Pancreas (tissue), 10 donors: Measurements from ENCODE around the gene HADHA. TPM values are rescaled to one million over a fixed set of nuclear protein-coding genes. Genes with fewer than 3 reads are reported as not detected.

Experiments used
- ATAC-seq, 4 donors: fragments of 200-7000 bp; cut with Tn5 transposase; one replicate each; pipeline versions ENCODE4 v1.8.0 to v1.9.1; 2020; ENCODE audit warnings: mild to moderate bottlenecking in 4 of 4, moderate library complexity in 4 of 4
- DNase-seq, 6 donors: peaks; one replicate each; pipeline ENCODE4 v3.0.0-alpha.2; 2020
- FAIRE-seq: peaks from 2 replicates; lab custom pipeline; 2012; peaks lifted over from hg19 to GRCh38; lab: Jason Lieb, UNC
- H3K27ac ChIP-seq, 4 donors: fragments of 200-600 bp; sonication (generic); 1 replicate in 3 of 4; 2 replicates in 1 of 4; pipeline versions ENCODE4 v1.5.0 to v1.8.0; 2020
- H3K27me3 ChIP-seq, 4 donors: fragments of 200-600 bp; one replicate each; pipeline ENCODE4 v1.8.0; 2021
- H3K36me3 ChIP-seq, 3 donors: fragments of 200-600 bp; sonication (generic) in 1 of 3; one replicate each; pipeline versions ENCODE4 v1.5.0 to v1.8.0; 2020 to 2021
- H3K4me1 ChIP-seq, 3 donors: fragments of 200-600 bp; one replicate each; pipeline ENCODE4 v1.8.0; 2021
- H3K4me3 ChIP-seq, 4 donors: fragments of 200-600 bp; sonication (generic) in 2 of 4; one replicate each; pipeline versions ENCODE4 v1.5.0 to v1.8.0; 2020 to 2021
- H3K9me3 ChIP-seq, 4 donors: fragments of 200-600 bp; one replicate each; pipeline ENCODE4 v1.8.0; 2021
- WGBS, 2 donors: extraction: QIAGEN DNeasy Blood & Tissue Kit; methylation state at CpG; one replicate each; pipeline ENCODE4 v1.1.7; 2013; 5-methylcytosine and 5-hydroxymethylcytosine counted together
- intact Hi-C, 3 donors: fragments of 100-400 bp; cut with DNase I; formaldehyde crosslinking; loops; one replicate each; pipeline versions ENCODE4 v1.11.1 to v1.14.2; 2022
- polyA plus RNA-seq, 2 donors: library from polyadenylated mRNA; stranded (reverse); fragments of 200-250 nt; gene quantifications; one replicate each; pipeline ENCODE4 v1.2.3, GENCODE V29; 2013
- total RNA-seq, 6 donors: library from RNA; stranded (reverse); fragmentation: NEBNext Ultra II Directional in 4 of 6; extraction: Animal tissue kit (Norgen Biotek cat#: 25700) in 4 of 6; gene quantifications; one replicate each; pipeline versions ENCODE4 v1.2.1 to v1.2.4, GENCODE V29; 2021 to 2023
- TF ChIP-seq, protein P1 (sequence below), 4 donors: fragments of 200-600 bp; sonication (generic) in 3 of 4; IDR thresholded peaks; one replicate each; pipeline versions ENCODE4 v1.5.0 to v1.8.0; 2021; ENCODE audit warnings: antibody characterized with exemption in 4 of 4
- donor health status: healthy with polysubstance abuse.
- donor health status: DM: no; HTN: no; CAD: no; lungs with moderate emphysema.
- donor health status: DM: no; HTN: no; CAD: no.
- donor health status: control.
- donor health status: control.
- donor health status: Bipolar disorder and iron deficiency.
- donor health status: DM: yes; HTN: yes; CAD: no.
- donor health status: DM: no; HTN: no; CAD: no.
- donor health status: DM: no; HTN: no; CAD: no.
- donor health status: DM: yes; HTN: yes; CAD: no.

Gene HADHA
- total and polyA plus RNA-seq, 8 donors = 32.1 to 89.6 (median 67.6) TPM

DNA sequence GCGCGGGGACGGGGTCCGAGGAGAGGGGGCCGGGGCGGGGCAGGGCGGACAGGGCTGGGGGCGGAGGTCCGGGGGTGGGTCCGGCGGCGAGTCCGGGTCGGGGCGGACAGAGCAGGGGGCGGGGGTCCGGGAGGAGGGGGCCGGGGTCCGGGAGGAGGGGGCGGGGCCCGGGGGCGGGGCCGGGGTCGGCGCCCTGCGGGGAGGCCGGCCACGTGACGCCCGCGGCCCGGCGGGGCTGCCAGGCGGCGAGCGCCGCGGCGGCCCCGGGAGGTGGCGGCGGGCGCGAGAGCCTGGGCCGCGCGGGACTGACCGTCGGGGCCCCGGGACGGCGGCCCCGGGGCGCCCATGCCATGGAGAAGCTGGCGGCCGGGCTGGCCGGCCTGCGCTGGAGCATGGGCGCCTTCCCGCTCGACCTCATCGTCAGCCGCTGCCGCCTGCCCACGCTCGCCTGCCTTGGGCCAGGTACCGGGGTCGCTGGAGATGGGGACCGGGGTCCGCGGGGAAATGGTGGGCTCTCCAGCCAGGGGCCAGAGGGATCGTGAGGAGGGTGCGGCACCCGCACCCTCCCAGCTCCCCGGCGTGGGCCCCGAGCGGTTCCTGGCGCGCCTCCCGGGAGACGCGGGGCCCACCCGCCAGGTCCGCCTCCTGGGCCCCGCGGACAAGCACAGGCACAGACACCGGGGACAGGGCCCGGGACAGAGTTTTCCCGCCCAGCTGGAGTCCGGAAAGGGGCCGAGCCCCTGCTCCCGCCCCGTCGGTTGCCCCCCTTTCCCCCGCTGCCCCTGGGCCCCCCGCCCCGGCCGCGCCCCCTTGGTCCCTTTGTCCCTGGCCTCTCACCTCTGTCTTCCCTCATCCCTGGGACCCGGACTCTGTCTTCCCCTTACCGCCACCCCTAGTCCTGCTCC lies 71.3 kb downstream of the HADHA start, which contains the start of gene GAREM2:
TSS of gene GAREM2 (plus strand) at position 218 of the 905 bp plus-strand sequence. CDS start at position 351, 133 bp downstream.
- ATAC-seq (peak; percentile 17 to 59 (median 50)), FAIRE-seq (no peak)

DNA sequence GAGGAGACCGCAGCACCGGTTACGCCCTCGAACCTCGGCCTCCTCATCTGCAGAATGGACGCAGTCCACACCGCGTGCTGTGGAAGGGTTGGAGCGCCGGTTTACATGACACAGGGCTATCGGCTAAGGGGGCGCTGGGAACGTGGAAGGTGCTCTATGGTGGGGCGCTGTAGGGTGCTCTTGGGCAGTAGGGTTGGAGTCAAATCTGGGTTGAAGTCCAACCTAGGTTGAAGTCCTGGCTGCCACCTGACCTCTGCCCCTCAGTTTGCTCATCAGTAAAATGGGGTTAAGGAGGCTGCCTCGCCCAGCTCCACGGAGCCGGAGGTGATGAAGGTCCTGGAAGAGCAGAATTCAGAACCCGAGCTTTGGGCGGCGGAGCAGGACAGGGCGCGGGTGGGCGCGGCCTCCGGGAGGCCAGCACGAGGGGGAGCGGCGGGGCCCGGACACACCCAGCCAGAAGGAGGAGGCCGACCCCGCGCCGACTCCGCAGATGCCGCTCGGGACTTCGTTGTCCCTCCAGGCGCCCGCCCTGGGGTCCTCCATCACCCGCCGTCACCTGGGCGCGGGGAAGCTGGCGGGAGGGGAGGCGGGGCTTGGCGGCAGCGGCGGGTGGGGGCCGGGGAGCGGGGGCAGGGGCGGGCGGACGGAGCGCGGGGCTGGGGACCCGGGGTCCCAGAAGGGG lies 72.1 kb downstream of the HADHA start:
- Histone ChIP-seq H3K4me3 (peak overlapping the region in 2 of 4 donors; percentile 12 to 25), H3K9me3 (no peaks in the 10 kb centered on the region), H3K36me3 (no peaks in the 10 kb centered on the region), H3K27me3 (no peaks in the 10 kb centered on the region), H3K27ac (no peak overlapping the region), H3K4me1 (peaks cover 0 to 6% (median 4%) of the 10 kb centered on the region in 3 donors)
- TF ChIP-seq, protein P1, sequence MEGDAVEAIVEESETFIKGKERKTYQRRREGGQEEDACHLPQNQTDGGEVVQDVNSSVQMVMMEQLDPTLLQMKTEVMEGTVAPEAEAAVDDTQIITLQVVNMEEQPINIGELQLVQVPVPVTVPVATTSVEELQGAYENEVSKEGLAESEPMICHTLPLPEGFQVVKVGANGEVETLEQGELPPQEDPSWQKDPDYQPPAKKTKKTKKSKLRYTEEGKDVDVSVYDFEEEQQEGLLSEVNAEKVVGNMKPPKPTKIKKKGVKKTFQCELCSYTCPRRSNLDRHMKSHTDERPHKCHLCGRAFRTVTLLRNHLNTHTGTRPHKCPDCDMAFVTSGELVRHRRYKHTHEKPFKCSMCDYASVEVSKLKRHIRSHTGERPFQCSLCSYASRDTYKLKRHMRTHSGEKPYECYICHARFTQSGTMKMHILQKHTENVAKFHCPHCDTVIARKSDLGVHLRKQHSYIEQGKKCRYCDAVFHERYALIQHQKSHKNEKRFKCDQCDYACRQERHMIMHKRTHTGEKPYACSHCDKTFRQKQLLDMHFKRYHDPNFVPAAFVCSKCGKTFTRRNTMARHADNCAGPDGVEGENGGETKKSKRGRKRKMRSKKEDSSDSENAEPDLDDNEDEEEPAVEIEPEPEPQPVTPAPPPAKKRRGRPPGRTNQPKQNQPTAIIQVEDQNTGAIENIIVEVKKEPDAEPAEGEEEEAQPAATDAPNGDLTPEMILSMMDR (IDR thresholded peaks at IDR 0.05) = no peak
- no peak for ATAC-seq
- no peak for FAIRE-seq
- intact Hi-C loops = no loop called here
- WGBS, 2 donors = 23 to 24% methylated on average over 44 to 56 of the region's 56 CpGs
- no peak for DNase-seq

More for the DNA sequence above, 71.3 kb downstream of the HADHA start, which contains the start of gene GAREM2:
- Histone ChIP-seq H3K9me3 (no peaks in the 10 kb centered on the region), H3K27ac (no peak within 1 kb of the TSS), H3K27me3 (no peaks in the 10 kb centered on the region), H3K4me1 (peaks cover 0 to 6% (median 4%) of the 10 kb centered on the region in 3 donors), H3K36me3 (no peaks in the 10 kb centered on the region), H3K4me3 (peak within 1 kb of the TSS in 3 of 4 donors; percentile 12 to 50 (median 36))
- TF ChIP-seq, protein P1 (IDR thresholded peaks at IDR 0.05) = no peak
- intact Hi-C loops = no loop called here
- 2% methylated on average over 32 to 92 of the region's 102 CpGs for WGBS, 2 donors
- no peak for DNase-seq

DNA sequence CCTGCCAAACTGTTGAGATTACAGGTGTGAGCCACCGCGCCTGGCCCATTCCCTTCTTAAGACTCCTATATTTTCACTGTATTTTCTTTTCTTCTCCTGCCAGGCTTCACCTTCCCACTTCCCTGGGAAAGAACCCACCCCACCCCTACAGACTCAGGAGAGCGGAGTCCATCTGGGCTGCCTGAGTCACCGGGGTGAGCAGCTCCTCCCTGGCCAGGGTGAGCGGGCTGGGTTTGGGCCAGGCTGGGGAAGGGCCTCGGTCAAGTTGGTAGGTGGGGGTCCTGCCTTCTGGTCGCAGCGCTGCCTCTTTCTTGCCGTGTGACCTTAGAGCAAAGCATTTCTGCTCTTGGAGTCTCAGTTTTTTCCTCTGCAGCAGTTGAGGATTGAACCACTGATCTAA lies 73.6 kb downstream of the HADHA start:
- no peak for ATAC-seq
- Histone ChIP-seq H3K9me3 (no peaks in the 10 kb centered on the region), H3K36me3 (no peaks in the 10 kb centered on the region), H3K27ac (no peak overlapping the region), H3K4me1 (peaks cover 0 to 6% (median 4%) of the 10 kb centered on the region in 3 donors), H3K4me3 (no peak overlapping the region), H3K27me3 (no peaks in the 10 kb centered on the region)
- intact Hi-C loops = no loop called here
- DNase-seq = no peak
- no peak for FAIRE-seq
- 86 to 87% methylated on average over 9 of the region's 9 CpGs for WGBS, 2 donors
- TF ChIP-seq, protein P1 (IDR thresholded peaks at IDR 0.05) = no peak

DNA sequence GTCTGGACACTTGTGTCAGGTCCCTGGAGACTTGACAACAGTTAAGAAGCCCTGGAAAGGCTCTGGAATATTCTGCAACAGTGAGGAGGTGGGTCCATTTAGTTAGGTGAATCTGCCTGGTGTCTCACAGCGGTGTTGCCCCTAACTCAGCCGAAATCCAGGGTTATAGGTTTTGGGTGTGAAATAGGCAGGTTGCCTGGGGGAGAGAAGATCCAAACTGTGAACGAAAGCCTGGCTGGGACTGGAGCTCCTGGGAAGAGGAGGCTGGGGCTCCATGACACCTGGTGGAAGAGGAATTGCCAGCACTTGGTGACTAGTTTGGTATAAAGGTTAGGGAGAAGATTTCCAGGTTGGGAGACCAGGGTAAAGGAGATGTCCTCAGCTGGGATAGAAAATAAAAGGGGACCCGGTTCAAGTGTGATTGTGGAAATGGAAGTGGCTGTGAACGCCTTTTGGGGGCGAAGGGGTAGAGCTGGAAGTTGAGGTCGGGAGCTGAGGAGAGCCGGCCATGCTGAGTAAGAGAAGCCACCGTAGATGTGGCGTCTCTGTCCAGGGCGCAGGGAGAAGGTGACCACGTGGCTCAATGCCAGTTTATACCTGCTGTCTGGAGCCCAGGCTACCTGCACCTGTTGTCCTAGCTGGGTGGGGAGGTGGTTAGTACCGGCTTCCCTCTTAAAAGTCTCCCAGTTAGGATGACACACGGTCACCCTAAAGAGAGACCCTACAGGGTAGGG lies 74.6 kb downstream of the HADHA start:
- Histone ChIP-seq H3K4me1 (peaks cover 0 to 6% (median 4%) of the 10 kb centered on the region in 3 donors), H3K27me3 (no peaks in the 10 kb centered on the region), H3K9me3 (no peaks in the 10 kb centered on the region), H3K4me3 (no peak overlapping the region), H3K27ac (no peak overlapping the region), H3K36me3 (no peaks in the 10 kb centered on the region)
- intact Hi-C loops = no loop called here
- TF ChIP-seq, protein P1 (IDR thresholded peaks at IDR 0.05) = no peak
- ATAC-seq = no peak
- FAIRE-seq = no peak
- 69 to 81% methylated on average over 14 of the region's 14 CpGs for WGBS, 2 donors
- DNase-seq = no peak
